Neuron (in vitro differentiated cells): Measurements from ENCODE around the gene MACF1.

ENCODE experiments used
- H2AFZ ChIP-seq: one replicate; pipeline ENCODE4 v1.6.1; 2013; ENCODE audit warnings: low read depth, mild to moderate bottlenecking, inconsistent platforms, low read length, moderate library complexity
- H3K27me3 ChIP-seq: one replicate; pipeline ENCODE4 v1.6.1; 2013; ENCODE audit warnings: low read length; ENCODE audit not compliant: insufficient read depth
- H3K36me3 ChIP-seq: one replicate; pipeline ENCODE4 v1.6.1; 2013; ENCODE audit warnings: low read length; ENCODE audit not compliant: insufficient read depth
- H3K4me1 ChIP-seq: one replicate; pipeline ENCODE4 v1.6.1; 2013; ENCODE audit warnings: low read length; ENCODE audit not compliant: insufficient read depth
- H3K4me3 ChIP-seq: 2 replicates; pipeline ENCODE4 v1.5.1; 2013; ENCODE audit warnings: mild to moderate bottlenecking, low read length, moderate library complexity
- H3K9me3 ChIP-seq: one replicate; pipeline ENCODE4 v1.6.1; 2013; ENCODE audit warnings: low read length

MACF1 gene

DNA sequence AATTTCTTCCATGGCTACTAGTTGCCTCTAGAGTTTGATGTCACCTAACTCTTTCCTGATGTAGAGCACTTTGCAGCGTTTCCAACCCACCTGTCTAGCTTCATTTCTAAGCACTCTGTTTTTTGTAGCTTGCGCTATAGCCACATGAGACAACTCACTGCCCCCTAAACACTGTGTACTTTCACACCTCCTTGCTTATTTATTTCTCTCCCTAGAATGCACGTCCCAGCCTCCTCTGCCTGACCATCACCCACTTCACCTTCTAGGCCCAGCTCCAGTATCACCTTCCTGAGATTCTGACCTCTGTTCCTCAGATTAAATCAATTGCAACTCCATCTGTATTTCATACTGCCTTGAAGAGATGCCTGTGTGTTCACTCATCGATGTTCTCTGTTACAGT is 32.5 kb downstream of the MACF1 start:
- H3K9me3 ChIP-seq = no peaks in the 10 kb centered on the region
- no peaks in the 10 kb centered on the region for H3K27me3 ChIP-seq
- H3K4me1 ChIP-seq = no peaks in the 10 kb centered on the region
- no peak overlapping the region for H3K4me3 ChIP-seq
- peaks cover 17% of the 10 kb centered on the region for H3K36me3 ChIP-seq
- H2AFZ ChIP-seq = no peak overlapping the region

DNA sequence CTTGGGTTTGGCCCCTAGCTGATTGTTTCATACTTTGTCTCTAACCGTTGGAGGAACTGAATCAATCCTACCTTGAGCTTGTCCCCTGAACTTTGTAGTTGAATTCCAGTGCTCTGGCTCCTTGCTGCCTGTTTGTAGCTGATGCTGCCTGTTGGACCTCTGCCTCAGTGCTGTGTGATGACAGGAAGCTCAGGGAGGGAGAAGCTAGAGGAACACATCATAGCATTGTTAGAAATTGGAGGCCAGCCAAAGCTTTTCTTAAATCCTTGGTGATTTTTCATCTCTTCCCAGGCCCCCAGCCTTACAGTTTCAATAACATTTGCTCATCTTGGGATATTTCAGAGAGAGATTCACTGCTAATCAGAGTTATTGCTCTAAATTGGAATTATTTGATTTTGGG is 34.0 kb downstream of the MACF1 start:
- H3K4me3 ChIP-seq = no peak overlapping the region
- no peak overlapping the region for H2AFZ ChIP-seq
- no peaks in the 10 kb centered on the region for H3K9me3 ChIP-seq
- peaks cover 11% of the 10 kb centered on the region for H3K36me3 ChIP-seq
- no peaks in the 10 kb centered on the region for H3K27me3 ChIP-seq
- H3K4me1 ChIP-seq = no peaks in the 10 kb centered on the region

DNA sequence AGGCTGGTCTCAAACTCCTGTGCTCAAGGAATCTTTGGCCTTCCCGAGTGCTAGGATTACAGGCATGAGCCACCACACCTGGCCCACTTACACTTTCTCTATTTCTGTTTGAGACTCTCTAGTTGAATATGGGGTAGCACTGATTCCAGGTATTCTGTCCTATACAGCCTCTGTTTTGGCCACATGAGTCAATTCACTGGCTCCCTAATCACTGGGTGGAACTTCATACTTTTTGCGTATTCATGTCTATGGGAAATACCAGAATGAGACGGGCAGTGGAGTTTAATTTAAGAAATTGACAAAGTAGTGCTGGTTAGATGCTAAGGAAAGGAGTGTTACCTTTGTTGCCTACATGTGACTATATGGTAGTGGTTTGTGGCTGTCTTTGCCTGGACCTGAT is 35.5 kb downstream of the MACF1 start:
- H2AFZ ChIP-seq = no peak overlapping the region
- H3K36me3 ChIP-seq = peaks cover 11% of the 10 kb centered on the region
- no peaks in the 10 kb centered on the region for H3K27me3 ChIP-seq
- H3K4me1 ChIP-seq = no peaks in the 10 kb centered on the region
- no peaks in the 10 kb centered on the region for H3K9me3 ChIP-seq
- no peak overlapping the region for H3K4me3 ChIP-seq

DNA sequence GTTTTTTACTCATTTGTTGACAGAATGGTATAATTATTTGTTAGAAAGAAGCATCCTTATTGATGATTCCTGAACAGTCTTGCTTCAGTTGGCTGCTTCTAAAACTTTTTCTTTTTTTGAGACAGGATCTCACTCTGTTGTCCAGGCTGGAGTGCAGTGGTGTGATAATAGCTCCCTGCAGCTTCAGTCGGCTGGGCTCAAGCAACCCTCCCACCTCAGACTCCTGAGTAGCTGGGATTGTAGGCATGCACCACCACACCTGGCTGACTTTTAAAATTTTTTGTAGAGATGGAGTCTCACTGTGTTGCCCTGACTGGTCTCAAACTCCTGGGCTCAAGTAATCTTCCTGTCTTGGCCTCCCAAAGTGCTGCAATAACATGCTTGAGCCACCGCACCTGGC is 38.8 kb downstream of the MACF1 start:
- Histone ChIP-seq H3K9me3 (no peaks in the 10 kb centered on the region), H3K4me3 (no peak overlapping the region), H3K27me3 (no peaks in the 10 kb centered on the region), H3K36me3 (peaks cover 4% of the 10 kb centered on the region), H3K4me1 (no peaks in the 10 kb centered on the region), H2AFZ (no peak overlapping the region)

DNA sequence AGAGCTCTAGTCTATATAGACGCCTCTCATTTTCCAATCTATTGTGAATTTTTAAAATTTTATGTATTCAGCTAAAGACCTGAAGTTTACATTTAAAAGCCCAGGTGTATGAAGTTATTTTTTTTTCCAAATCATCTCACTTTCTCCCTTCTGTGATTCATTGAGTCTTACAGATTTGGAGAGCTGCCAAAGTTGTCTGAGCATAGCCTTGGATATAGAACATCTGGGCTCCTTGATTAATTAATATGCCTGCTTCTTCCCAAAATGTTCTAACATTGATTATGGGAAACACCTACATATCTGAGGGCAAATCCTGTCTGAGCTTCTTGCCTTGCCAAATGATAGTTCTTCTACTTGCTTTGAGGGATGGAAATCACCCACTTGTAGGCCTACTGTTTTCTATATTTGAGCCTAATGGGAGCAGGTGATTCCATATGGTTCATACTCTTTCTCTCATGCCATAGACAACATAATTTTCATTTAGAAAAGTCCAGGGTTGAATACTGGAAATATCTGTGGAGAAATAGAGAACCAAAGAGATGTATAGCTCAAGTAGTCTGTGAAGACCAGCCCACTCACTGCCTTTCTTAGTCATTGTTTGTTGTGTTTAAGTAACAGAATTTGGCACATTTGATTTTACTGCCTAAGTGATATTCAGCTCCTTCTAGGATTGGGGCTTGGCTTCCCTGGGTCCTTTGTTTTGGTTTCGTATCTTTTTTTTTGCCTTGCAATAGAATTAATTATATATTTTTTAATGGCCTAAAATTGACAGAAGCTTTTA is 46.2 kb downstream of the MACF1 start:
- Histone ChIP-seq H3K36me3 (peaks cover 41% of the 10 kb centered on the region), H3K4me3 (no peak overlapping the region), H3K9me3 (no peaks in the 10 kb centered on the region), H3K27me3 (no peaks in the 10 kb centered on the region), H2AFZ (no peak overlapping the region), H3K4me1 (no peaks in the 10 kb centered on the region)

DNA sequence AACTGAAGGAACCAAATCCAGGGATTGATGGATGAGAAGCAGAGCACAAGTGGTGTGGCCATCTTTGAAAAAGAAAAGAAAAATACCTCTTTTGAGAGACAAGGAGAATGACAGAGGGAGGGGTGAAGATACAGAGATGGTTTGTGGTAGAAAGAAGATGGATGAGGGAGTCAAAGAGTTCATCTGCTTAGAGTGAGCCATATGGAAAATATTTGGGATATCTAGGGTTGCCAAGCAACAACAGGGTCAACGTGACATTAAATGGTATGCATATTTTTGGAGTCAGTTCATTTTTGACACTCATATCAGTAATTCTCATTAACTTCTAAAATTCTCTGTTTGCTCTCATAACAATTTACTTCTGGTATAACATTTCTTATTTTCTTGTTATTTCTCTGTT is 50.7 kb downstream of the MACF1 start:
- Histone ChIP-seq H2AFZ (no peak overlapping the region), H3K27me3 (no peaks in the 10 kb centered on the region), H3K4me3 (no peak overlapping the region), H3K9me3 (no peaks in the 10 kb centered on the region), H3K36me3 (peaks cover 63% of the 10 kb centered on the region), H3K4me1 (no peaks in the 10 kb centered on the region)

DNA sequence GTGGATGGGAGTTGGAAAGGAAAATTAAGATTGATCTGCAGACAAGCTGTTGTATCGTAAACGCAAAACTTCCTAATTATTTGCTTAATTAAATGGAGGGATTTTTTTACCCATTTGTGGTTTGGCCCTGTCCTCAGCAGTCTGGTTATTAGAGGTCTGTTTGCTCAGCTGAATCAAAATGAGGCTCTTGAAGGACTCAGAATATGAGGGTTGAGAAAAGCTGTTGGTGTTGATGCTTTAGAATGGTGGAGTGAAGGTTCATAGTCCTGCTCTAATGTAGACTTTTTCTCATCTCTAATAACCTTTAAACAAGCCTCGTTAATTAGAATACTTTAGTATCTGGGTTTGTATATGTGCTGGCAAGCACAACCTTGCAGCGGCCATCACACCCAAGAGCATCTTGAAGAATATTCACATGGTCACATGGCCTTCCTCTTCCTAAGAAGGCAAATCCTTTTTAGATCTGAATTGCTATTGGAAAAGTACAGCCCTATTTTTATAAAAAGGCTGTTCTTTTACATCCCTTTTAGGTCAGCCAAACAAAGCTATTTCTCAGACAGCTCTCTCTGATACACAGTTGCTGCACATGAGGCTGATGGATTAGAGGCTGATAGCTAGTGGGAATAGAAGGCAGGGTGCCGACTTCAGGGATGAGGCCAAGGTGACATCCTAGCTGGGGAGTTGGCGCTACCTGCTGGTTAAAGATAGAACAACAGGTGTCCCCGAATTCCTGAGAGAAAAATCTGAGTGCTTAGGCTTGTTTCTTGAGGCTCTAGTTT is 53.8 kb downstream of the MACF1 start:
- Histone ChIP-seq H3K27me3 (no peaks in the 10 kb centered on the region), H3K36me3 (peaks cover 55% of the 10 kb centered on the region), H3K9me3 (no peaks in the 10 kb centered on the region), H2AFZ (no peak overlapping the region), H3K4me3 (no peak overlapping the region), H3K4me1 (no peaks in the 10 kb centered on the region)

DNA sequence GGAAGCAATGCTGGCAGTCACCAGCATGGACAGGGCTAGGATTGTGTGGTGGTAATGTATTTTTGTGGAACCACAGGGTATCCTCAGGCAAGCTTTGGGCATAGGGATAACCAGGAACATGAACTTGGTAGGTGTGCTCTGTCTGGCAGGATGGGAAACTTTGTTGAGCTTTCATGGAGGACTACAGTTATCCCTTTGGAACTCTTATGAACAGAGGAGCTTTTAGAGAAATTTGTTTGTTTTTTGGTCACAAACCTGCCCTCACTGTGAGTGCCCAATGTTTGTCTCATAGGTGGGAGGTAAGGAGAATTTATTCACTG is 54.4 kb downstream of the MACF1 start:
- no peak overlapping the region for H2AFZ ChIP-seq
- H3K4me1 ChIP-seq = no peaks in the 10 kb centered on the region
- no peaks in the 10 kb centered on the region for H3K9me3 ChIP-seq
- peaks cover 52% of the 10 kb centered on the region for H3K36me3 ChIP-seq
- H3K27me3 ChIP-seq = no peaks in the 10 kb centered on the region
- H3K4me3 ChIP-seq = no peak overlapping the region

DNA sequence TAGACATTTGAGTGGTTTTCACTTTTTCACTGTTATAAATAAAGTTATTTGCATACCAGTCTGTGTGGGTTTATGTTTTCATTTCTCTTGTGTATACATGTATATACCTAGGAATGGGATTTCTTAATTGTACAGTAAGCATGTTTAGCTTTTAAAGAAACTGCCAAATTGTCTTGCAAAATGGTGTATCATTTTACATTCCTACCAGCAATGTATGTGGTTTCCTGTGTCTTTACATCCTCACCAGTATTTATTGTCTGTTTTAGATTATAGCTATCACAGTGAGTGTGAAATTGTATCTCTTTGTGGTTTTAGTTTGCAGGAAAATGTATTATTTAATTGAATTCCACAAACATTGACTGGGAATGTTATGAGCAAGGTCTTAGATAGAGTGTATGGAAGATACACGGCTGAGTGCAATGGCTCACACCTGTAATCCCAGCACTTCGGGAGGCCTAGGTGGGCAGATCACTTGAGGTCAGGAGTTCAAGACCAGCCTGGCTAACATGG is 57.3 kb downstream of the MACF1 start:
- Histone ChIP-seq H3K4me3 (no peak overlapping the region), H3K4me1 (peaks cover 2% of the 10 kb centered on the region), H3K27me3 (no peaks in the 10 kb centered on the region), H3K9me3 (no peaks in the 10 kb centered on the region), H2AFZ (no peak overlapping the region), H3K36me3 (peaks cover 25% of the 10 kb centered on the region)

DNA sequence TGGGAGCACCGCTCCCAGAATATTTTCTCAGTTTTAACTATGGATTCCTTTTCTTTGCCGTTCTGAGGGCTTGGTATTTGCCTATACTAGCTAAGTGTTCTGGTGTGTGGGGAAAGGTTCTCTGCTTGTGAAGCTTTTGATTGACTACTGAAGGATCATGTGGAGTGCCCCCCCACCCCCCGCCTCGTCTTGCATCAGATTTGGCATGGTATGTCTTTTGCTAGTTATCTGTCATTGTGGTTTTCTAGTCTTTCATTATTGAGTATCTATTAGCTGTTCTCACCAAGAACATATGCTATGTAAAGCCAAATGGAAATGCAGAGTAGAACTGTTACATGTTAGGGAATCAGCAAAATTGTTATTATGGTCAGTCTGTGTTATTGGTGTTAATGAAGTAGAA is 58.3 kb downstream of the MACF1 start:
- H3K27me3 ChIP-seq = no peaks in the 10 kb centered on the region
- no peak overlapping the region for H3K4me3 ChIP-seq
- peaks cover 19% of the 10 kb centered on the region for H3K36me3 ChIP-seq
- peaks cover 10% of the 10 kb centered on the region for H3K4me1 ChIP-seq
- H2AFZ ChIP-seq = no peak overlapping the region
- no peaks in the 10 kb centered on the region for H3K9me3 ChIP-seq

DNA sequence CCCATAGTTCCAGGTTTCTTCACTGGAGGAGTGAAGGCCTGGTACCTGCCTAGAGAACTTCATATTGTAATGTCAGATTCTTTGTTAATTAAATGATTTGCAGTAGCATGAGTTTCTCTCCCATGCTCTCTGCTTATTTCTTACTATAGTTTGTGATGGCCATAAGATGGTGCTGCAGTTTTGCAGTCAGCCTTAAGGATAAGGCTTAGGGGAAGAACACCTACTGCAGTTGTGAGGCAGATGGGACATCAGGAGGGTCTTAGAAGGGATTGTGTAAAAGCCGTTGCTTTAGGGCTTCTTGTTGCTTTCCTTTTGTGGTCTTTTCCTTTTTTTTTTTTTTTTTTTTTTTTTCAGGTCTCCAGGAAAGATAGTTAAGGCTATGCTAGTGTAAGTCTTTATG is 61.8 kb downstream of the MACF1 start:
- H3K27me3 ChIP-seq = no peaks in the 10 kb centered on the region
- H3K9me3 ChIP-seq = no peaks in the 10 kb centered on the region
- H3K4me1 ChIP-seq = peaks cover 41% of the 10 kb centered on the region
- no peak overlapping the region for H2AFZ ChIP-seq
- no peak overlapping the region for H3K4me3 ChIP-seq
- H3K36me3 ChIP-seq = peaks cover 6% of the 10 kb centered on the region

DNA sequence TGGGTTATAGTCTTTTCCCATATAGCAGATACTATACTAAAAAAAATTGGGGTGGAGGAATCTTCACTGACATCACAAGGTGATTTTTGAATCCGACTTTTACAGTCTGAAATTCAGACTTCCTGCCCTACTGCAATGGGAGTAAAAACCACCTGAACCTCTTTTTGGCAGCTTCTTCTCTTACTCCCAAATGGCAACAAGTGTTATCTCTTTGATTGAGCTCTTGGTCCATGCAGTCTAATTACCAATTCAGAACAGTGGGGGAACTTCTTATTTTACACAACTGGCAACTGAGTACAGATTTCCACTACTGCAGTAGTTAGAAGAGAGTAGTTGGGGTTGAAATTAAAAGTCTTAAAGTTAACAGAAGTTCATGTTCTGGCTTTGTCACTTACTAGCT is 62.3 kb downstream of the MACF1 start:
- Histone ChIP-seq H3K4me3 (no peak overlapping the region), H3K36me3 (peaks cover 4% of the 10 kb centered on the region), H2AFZ (no peak overlapping the region), H3K27me3 (no peaks in the 10 kb centered on the region), H3K4me1 (peaks cover 44% of the 10 kb centered on the region), H3K9me3 (no peaks in the 10 kb centered on the region)

DNA sequence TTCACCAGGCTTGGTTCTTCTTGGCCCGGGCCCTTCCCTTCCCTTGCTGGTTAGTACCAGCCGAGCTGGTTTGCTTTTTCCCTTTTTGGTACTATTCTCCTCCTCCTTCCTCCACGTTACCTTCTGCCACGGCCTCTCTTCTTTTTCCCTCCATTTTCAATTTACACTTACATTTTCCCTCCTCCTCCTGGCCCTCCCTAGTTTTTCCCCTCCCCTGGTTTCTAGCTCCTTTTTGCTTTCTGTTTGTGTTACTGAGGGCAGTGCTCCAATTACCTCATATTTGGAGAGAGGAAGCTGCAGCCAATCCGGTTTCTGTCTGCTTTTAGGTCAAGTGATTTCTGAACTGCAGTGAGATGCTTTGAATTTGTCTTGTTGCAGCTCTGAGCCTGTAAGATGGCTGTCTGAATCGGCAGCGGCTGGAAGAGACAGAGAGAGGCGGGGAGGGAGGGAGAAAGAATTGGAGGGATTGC is 63.7 kb downstream of the MACF1 start:
- Histone ChIP-seq H3K4me3 (peak overlapping the region; percentile 41), H3K4me1 (peaks cover 58% of the 10 kb centered on the region), H2AFZ (peak overlapping the region; percentile 61), H3K36me3 (no peaks in the 10 kb centered on the region), H3K27me3 (no peaks in the 10 kb centered on the region), H3K9me3 (no peaks in the 10 kb centered on the region)
